CD4-positive, alpha-beta T cell treated with Interferon gamma for 1 hour (primary cell): ENCODE results near the gene PLD5.
"Not testable (repeated sequence)": the region's sequence is repeated elsewhere in the genome, so short reads cannot be mapped to it uniquely, and the experiment has no call there.

Source experiments
- DNase-seq: peaks from one replicate; pipeline ENCODE4 v3.0.0-alpha.2; 2020

PLD5 gene

GRCh38 chr1:242264419-242264818 is 260.1 kb downstream of the PLD5 start:
- DNase-seq: not testable (repeated sequence)

DNA sequence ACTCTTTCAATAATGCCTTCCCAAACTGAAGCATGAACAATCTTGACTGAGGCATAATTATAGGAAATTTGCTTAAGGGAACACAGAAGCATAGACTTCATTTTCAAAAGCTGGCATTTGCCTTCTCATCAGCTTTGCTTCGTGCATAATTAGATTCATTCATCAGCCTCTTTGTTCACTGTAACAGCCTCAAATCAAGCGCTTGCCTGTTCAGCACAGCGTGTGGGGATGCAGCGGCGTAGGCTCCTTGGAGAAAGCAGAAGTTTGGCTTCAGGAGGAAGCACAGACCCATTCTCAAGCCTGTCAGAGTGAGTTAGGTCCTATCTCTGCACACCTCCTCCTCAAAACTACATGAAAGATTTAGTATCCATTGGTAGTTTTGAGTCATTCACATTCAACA is 279.2 kb downstream of the PLD5 start:
- DNase-seq: no peak

DNA sequence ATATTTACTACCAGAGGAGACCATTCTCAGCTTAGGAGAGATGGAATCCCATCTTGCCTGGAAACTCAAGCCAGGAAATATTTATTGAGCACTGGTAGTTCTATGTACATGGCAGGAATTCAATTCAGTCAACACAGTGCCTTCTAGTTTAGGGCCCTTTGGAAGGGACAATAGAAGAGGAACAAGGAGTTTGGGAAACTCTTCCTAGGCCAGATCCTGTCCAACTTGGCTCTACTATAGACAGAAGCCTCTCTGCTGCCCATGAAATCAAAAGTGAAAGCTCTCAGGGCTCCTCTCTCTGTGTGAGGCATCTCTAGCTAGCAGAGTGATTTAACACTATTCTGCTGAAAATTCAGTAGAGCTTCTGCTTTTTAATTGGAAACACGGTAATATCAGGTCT is 281.0 kb downstream of the PLD5 start:
- no peak for DNase-seq

DNA sequence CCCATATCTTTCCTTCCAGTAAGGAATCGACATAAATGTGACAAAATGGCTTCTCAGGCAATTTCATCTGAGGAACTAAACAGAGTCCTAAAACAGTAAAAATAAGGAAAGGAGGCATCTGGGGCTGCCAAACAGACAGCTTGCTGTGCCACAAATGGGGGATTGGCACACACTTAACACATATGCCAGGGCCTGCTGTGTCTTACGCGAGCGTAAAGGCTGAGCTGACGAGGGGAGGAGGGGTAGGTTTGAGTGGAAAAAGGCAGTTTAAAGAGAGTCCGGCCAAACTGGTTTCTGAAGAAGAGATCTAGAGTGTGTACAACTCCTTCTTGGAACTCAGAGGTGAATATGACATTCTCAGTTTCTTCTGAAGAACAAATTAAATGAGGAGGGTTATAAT is 281.5 kb downstream of the PLD5 start:
- DNase-seq: no peak

- no peak for DNase-seq
Observed at GRCh38 chr1:242241936-242242335, 282.6 kb downstream of the PLD5 start.

GRCh38 chr1:242240691-242241090 is 283.8 kb downstream of the PLD5 start:
- no peak for DNase-seq

DNA sequence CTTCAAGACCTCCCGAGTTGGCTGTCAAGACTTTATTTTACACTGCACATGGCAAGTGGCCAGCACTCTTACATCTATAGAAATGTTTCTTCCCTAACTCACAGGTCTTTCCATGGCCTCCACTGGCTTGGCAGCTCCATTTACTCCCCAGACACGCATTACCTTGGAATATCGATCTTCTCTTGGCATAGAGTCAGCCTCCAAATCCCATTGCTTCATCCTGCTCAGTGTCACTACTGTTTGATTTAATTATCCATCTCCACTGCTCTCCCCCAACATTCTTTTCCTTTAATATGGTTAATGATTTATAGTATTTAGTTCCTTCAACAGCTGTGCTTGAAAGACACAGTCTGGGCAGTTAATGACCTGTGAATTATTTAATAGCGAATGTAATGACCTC is 284.4 kb downstream of the PLD5 start:
- DNase-seq: no peak

- no peak for DNase-seq
Observed at GRCh38 chr1:242239398-242239797, 285.1 kb downstream of the PLD5 start.

- DNase-seq: no peak
Observed at GRCh38 chr1:242237051-242237450, 287.4 kb downstream of the PLD5 start.

- no peak for DNase-seq
Observed at GRCh38 chr1:242228991-242229390, 295.5 kb downstream of the PLD5 start.

- DNase-seq: no peak
Observed at GRCh38 chr1:242225767-242226573, 298.5 kb downstream of the PLD5 start.

- DNase-seq: not testable (repeated sequence)
Observed at GRCh38 chr1:242224878-242225766, 299.4 kb downstream of the PLD5 start.

DNA sequence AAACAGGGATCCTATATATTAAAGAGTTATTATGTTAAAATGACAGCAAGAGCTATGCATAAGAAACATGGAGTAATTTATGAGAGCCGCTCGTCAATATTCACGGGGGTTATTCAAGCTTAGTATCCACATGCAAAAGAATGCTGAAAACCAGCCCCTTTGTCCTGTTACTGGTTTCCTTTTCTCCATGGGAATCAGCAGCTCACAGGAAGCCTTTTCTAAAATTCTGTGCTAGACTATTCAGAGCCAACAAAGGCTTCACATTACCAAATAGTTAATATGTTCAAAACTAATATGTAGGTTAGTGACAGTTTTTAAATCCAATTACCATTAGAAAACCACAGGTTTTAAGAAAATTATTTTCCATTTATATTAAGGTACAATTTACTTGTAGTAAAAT is 300.0 kb downstream of the PLD5 start:
- DNase-seq: no peak

DNA sequence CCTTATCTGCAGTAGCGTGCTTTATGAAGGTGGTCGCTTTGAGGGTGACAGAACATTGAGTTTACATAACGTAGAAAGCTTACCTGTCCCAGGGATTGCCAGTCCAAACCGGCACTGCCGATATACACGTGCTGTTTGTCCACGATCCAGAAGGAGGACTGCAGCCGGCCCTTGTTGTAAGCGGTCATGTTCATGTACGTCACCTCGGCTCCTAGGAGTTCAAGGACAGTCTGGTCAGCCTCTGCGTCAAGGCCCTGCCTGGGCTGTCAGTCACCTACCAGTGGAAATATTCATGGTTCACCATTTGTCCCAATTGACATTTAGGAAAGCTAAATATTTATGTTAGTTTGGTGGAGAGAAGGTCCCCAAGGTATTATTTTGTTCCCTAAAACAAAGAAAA is 304.6 kb downstream of the PLD5 start:
- no peak for DNase-seq

GRCh38 chr1:242219298-242219901 is 305.1 kb downstream of the PLD5 start:
- DNase-seq: no peak

DNA sequence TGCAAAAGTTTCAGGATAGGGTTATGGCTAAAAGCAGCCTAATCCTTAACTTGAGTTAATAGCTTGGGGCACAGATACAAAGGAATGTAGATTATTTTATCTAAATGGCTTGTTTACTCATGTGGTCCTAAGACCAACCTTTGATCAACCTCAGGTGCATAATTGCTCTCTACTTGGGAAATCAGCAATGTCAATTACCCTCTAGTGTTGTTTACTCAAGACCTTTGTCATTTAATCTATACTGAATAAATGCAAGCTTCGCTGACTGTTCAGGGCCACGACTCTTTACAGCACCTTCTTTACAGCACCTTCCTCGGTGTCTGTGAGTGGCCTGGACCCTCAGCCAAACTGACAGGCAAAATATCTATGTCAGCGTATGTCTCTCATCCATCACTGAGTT is 308.1 kb downstream of the PLD5 start:
- DNase-seq: no peak

GRCh38 chr1:242214455-242214854 is 310.0 kb downstream of the PLD5 start:
- DNase-seq: not testable (repeated sequence)

- not testable (repeated sequence) for DNase-seq
Observed at GRCh38 chr1:242212961-242213360, 311.5 kb downstream of the PLD5 start.

- DNase-seq: no peak
Observed at GRCh38 chr1:242212401-242212800, 312.1 kb downstream of the PLD5 start.

GRCh38 chr1:242211254-242212022 is 313.1 kb downstream of the PLD5 start:
- DNase-seq: no peak

DNA sequence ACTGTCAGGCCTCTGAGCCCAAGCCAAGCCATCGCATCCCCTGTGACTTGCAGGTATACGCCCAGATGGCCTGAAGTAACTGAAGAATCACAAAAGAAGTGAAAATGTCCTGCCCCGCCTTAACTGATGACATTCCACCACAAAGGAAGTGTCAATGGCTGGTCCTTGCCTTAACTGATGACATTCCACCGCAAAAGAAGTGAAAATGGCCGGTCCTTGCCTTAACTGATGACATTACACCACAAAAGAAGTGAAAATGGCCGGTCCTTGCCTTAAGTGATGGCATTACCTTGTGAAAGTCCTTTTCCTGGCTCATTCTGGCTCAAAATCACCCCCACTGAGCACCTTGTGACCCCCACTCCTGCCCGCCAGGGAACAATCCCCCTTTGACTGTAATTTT is 314.2 kb downstream of the PLD5 start:
- DNase-seq: not testable (repeated sequence)

DNA sequence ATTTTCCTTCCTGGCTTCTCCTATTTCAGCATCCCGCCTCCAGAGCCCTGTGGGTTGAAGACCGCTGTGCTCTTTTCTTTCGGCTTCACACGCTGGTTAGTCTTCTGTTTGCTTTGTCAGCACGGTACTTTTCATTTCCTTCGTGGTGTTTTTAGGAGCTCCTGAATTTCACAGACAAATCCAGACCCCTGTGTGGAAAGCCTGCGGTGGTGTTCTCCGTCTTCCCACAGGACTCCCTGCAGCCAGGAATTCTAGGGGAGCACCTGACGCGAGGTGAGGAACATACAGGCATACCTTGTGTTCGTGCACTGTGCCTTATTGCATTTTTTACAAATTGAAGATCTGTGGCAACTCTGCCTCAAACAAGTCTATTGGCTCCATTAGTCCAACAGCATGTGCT is 315.4 kb downstream of the PLD5 start:
- DNase-seq: no peak

DNA sequence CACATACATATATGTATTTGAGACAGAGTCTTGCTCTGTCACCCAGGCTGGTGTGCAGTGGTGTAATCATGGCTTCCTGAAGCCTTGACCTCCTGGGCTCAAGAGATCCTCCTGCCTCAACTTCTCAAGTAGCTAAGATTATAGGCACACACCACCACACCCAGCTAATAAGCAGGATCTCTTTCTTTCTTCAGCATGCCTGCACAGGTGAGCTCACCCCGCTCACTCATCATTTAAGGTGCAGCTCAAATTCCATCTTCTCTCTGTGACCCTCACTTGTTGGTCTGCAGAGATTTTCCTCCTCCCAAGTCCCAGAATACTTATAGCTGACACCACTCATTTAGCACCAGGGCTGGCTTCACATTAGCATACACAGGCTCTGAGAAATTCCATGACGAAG is 316.5 kb downstream of the PLD5 start:
- no peak for DNase-seq
